ENCODE results near the gene HPDL.
"Not testable (repeated sequence)": the region's sequence is repeated elsewhere in the genome, so short reads cannot be mapped to it uniquely, and the experiment has no call there.

HPDL gene

DNA sequence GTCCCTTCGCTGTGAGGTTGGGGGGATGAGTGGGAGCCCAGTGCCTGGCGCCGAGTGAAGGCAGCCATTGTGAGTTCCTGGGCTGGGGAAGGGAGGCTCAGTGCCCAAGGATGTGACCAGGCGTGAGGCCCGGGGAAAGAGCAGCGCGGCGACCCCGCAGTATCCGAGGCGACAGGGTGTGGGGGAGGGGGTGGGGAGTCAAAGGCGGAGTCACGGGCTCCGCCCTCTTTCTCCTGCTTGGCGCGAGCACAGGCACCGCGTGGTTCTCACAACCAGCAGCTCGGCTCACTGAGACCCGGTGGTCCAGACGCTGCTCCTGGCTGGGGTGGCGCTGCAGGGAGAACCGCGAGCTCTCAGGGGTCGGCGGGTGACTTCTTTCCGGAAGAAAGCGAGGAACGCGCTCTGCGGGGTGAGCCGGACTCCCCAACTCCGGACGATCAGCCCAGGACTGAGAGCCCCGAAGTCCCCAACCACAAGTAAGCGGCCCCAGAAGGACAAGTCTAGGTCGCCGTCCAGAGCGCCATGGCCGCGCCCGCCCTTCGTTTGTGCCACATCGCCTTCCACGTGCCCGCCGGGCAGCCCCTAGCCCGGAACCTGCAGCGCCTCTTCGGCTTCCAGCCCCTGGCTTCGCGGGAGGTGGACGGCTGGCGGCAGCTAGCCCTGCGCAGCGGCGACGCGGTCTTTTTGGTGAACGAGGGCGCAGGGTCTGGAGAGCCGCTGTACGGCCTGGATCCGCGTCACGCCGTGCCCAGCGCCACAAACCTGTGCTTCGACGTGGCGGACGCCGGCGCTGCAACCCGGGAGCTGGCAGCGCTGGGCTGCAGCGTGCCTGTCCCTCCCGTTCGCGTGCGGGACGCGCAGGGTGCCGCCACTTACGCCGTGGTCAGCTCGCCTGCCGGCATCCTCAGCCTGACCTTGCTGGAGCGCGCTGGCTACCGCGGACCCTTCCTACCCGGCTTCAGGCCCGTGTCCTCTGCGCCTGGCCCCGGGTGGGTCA, at the start of gene HPDL:
TSS of gene HPDL (plus strand) at position 269 of the 997 bp plus-strand sequence. CDS start at position 523, 254 bp downstream.
- no peak for DNase-seq (ENCODE audit: low read depth in 2 of 2)

GRCh38 chr1:45282351-45282750, 44.3 kb upstream of the HPDL start:
- no peak for DNase-seq (ENCODE audit: low read depth in 2 of 2)

GRCh38 chr1:45284858-45285257, 41.8 kb upstream of the HPDL start:
- not testable (repeated sequence) for DNase-seq (ENCODE audit: low read depth in 2 of 2)

- DNase-seq (ENCODE audit: low read depth in 2 of 2), result not testable (repeated sequence)
These were observed 40.2 kb upstream of the HPDL start for GRCh38 chr1:45286521-45286920.

GRCh38 chr1:45291002-45291401, 35.7 kb upstream of the HPDL start:
- DNase-seq (ENCODE audit: low read depth in 2 of 2), result not testable (repeated sequence)

DNA sequence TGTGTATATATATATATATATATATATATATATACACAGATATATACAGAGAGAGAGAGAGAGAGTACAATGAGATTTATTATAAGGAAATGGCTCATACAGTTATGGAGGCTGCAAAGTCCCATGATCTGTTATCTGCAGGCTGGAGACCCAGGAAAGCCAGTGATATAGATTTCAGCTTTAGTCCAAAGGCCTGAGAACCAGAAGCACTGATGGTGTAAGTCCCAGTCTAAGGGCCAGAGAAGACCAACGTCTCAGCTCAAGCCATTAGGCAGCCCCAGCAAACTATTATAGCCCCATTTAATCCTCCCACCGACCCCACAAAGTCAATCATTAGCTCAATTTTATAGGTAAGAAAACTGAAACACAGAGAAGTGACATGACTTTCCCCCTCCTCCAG, 35.0 kb upstream of the HPDL start:
- no peak for DNase-seq (ENCODE audit: low read depth in 2 of 2)

DNA sequence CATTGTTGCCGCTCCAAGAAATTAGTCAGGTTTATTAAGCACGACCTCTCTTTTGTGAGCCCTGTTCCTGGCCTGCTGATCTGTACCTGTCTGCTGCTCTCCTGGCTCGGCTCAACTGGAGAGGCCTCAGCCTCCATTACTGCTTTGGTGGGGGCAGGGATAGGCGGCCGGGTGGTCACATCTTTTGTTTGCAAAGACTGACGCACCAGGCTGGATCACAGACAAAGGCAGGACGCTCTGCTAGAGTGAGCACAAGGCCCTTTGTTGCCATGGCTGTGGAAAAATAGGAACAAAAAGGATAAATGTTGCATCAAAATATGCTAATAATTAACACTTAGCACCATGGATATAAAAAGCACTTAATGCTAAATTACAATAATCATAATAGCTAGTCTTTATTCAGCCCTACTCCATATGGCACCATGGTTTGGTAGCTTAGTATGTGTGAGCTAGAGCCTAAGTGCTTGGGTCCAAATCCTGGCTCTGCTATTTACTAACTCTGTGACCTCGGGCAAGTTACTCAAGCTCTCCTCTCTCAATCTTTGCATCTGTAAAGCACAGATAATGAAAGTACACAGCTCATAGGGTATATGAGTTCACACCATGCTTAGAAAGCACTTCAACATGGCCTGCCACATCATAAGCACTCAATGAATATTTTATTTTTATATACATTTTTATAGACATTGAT, 28.9 kb upstream of the HPDL start:
- no peak for DNase-seq (ENCODE audit: low read depth in 2 of 2)

GRCh38 chr1:45299296-45299695, 27.4 kb upstream of the HPDL start:
- DNase-seq (ENCODE audit: low read depth in 2 of 2), result no peak

DNA sequence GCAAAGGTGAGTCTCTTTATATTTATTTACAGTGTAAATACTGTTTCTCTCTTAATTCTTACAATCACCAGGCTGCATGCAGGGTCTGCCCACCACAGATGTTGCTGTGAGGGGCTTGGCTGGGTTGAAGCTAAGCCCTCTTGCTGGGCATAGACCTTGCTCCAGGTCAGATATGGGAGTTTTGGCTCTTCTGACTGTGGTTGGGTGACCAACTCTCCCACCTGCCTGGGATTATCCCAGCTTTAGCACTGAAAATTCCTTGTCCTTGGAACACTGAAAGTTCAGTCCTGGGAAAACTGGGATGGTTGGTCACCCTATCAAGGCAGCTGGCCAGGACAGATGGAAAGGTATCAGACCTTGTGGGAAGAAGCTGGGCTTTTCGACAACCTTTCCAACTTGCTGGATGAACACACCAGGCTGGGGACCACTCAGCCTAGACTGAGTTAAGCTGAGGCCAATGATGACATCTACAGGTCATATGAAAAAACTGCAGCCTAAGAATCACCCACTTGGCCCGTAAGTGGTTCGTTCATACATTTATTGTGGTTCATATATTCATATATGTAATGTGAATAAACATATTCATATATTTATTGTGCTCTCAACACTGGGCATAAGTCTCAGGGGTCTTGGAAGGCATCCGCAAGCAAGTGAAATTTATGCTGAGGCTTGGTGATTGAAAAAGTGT, 26.6 kb upstream of the HPDL start:
- peak; percentile 44 to 47 for DNase-seq (ENCODE audit: low read depth in 2 of 2)

- no peak for DNase-seq (ENCODE audit: low read depth in 2 of 2)
These were observed 26.1 kb upstream of the HPDL start for GRCh38 chr1:45300669-45300997.

DNA sequence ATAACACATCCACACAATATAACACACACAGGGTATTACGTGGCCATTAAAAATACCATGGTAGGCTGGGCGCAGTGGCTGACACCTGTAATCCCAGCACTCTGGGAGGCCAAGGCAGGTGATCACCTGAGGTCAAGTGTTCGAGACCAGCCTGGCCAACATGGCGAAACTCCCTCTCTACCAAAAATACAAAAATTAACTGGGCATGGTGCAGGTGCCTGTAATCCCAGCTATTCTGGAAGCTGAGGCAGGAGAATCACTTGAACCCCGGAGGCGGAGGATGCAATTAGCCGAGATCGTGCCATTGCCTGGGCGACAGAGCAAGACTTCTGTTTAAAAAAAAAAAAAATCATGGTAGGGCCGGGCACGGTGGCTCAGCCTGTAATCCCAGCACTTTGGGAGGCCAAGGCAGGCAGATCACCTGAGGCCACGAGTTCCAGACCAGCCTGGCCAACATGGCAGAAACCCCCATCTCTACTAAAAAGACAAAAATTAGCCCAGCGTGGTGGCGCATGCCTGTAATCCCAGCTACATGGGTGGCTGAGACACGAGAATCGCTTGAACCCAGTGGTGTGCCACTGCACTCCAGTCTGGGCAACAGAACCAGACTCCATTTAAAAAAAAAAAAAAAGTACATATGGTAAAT, 24.1 kb upstream of the HPDL start:
- DNase-seq (ENCODE audit: low read depth in 2 of 2), result no peak

GRCh38 chr1:45303520-45304310, 23.0 kb upstream of the HPDL start:
- peak; percentile 95 for DNase-seq (ENCODE audit: low read depth in 2 of 2)

DNA sequence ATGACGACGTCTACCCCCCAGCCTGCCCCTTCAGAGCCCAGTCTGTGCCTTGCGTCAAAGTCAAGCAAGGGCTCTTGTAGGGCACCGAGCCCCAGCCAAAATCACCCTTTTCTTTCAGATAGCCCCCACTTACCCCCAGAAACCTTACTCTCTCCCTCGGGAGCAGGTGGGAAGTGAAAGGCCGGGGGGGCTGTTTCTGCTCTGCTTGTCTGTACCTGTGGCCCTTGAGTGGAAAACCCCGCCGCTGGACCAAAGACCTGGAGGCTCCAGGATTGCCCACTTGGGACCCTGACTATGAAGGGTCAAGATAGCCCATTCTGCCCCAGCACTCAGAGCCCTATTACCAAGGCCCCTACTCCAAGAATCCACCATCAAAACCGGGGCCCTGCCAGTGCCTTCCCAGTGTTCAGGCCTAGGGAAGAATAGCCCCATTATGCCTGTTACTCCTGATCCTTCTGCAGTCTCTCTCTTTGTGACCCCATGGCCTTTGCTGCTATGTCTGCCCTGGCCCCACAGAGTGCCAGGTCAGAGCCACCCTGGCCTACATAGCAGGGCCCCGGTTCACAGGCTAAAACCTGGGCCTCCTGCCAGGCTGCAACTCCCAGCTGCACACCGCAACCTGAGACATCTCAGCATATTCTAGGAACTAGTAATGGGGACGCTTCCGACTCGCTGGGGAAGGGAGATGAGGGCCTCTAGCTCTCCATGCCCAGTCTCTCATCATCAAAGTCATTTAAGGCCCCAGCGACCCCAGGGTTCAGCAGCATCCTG, 22.2 kb upstream of the HPDL start:
- DNase-seq (ENCODE audit: low read depth in 2 of 2), result no peak

DNA sequence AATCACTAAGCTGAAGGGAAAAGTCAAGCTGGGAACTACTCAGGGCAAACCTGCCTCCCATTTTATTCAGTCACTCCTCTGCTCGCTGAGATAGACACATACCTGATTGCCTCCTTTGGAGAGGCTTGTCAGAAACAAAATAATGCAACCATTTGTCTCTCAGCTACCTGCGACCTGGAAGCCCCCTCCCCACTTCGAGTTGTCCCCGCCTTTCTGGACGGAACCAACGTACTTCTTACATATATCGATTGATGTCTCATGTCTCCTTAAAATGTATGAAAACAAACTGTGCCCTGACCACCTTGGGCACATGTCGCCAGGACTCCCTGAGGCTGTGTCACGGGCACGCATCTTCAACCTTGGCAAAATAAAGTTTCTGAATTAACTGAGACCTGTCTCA, 21.5 kb upstream of the HPDL start:
- DNase-seq (ENCODE audit: low read depth in 2 of 2), result no peak

GRCh38 chr1:45306319-45306718, 20.4 kb upstream of the HPDL start:
- no peak for DNase-seq (ENCODE audit: low read depth in 2 of 2)

- DNase-seq (ENCODE audit: low read depth in 2 of 2), result no peak
These were observed 19.8 kb upstream of the HPDL start for GRCh38 chr1:45306905-45307304.

DNA sequence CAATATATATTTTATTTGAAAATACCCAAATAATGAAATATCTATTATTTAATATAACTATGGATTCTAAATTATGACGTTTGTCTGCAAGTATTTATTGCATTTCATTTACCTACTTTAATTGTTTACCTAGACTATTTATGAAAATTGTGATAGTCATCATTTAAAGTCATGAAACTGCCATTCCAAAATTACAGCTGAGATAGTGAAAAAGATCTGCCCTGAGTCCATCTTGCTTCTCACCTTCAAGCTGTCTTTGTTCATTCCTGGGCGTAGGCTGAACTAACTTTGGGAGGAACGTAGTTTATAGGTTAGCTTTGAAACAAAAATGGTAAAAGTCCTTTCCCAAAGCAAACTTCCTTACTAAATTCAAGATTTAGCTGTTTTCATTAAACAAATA, 12.4 kb upstream of the HPDL start:
- no peak for DNase-seq (ENCODE audit: low read depth in 2 of 2)

- no peak for DNase-seq (ENCODE audit: low read depth in 2 of 2)
These were observed 9.5 kb upstream of the HPDL start for GRCh38 chr1:45317166-45317565.

- no peak for DNase-seq (ENCODE audit: low read depth in 2 of 2)
These were observed 6.9 kb upstream of the HPDL start for GRCh38 chr1:45319761-45320160.

GRCh38 chr1:45321444-45321843, 5.3 kb upstream of the HPDL start:
- no peak for DNase-seq (ENCODE audit: low read depth in 2 of 2)
